Panc1 (cell line): ENCODE results near the gene HCST. TPM values are rescaled to one million over a fixed set of nuclear protein-coding genes. Genes with fewer than 3 reads are reported as not detected.

Experiments used
- ATAC-seq: fragments of 200-7000 bp; cut with Tn5 transposase; 2 replicates; pipeline ENCODE4 v1.9.1; 2020; ENCODE audit warnings: mild to moderate bottlenecking, moderate library complexity
- BruUV-seq: library from RNA; stranded (reverse); fragments of 400-500 nt; replicated peaks from 2 replicates; lab custom pipeline; 2021; lab: Mats Ljungman, UMichigan
- CTCF ChIA-PET: fragments of 300-600 bp; sonication (Branson Sonifier 250); formaldehyde crosslinking; loops from one replicate; lab custom pipeline; 2022; ENCODE audit warnings: antibody characterized with exemption; lab: Charles Lee
- POLR2A ChIA-PET: fragments of 300-600 bp; sonication (Branson Sonifier 250); formaldehyde crosslinking; loops from one replicate; lab custom pipeline; 2022; ENCODE audit warnings: antibody characterized with exemption; lab: Charles Lee
- DNase-seq: peaks from one replicate; pipeline ENCODE4 v3.0.0-alpha.2; 2010; ENCODE audit warnings: low read depth, low spot score
- H3K27ac ChIP-seq: 2 replicates; pipeline ENCODE4 v1.5.1; 2011; ENCODE audit warnings: mild to moderate bottlenecking, low read length, inconsistent platforms
- H3K27me3 ChIP-seq: fragments of 200-500 bp; sonication (Bioruptor generic); 2 replicates; pipeline ENCODE4 v1.6.0; 2014; ENCODE audit warnings: low read length, inconsistent platforms; ENCODE audit not compliant: control insufficient read depth, insufficient read depth
- H3K36me3 ChIP-seq: fragments of 200-500 bp; sonication (Bioruptor generic); 2 replicates; pipeline ENCODE4 v1.5.1; 2014; ENCODE audit warnings: inconsistent platforms, mild to moderate bottlenecking, low read length, moderate library complexity; ENCODE audit not compliant: control insufficient read depth, insufficient read depth
- H3K4me1 ChIP-seq: 2 replicates; pipeline ENCODE4 v1.5.1; 2011; ENCODE audit warnings: inconsistent platforms, mild to moderate bottlenecking, low read length, moderate library complexity; ENCODE audit not compliant: control insufficient read depth, insufficient read depth
- H3K4me3 ChIP-seq, 2 experiments: 2 replicates each; pipeline ENCODE4 v1.5.1; 2011 to 2012; ENCODE audit warnings: low read depth in 2 of 2, low read length in 2 of 2, mild to moderate bottlenecking in 2 of 2, inconsistent platforms in 1 of 2, moderate library complexity in 1 of 2
- H3K9me3 ChIP-seq: fragments of 200-500 bp; sonication (Bioruptor generic); 2 replicates; pipeline ENCODE4 v1.5.1; 2014; ENCODE audit warnings: low read depth, mild to moderate bottlenecking, inconsistent platforms, low read length, moderate library complexity; ENCODE audit not compliant: control insufficient read depth, insufficient read depth
- CTCF ChIP-seq: fragments of 450-650 bp; IDR thresholded peaks from 2 replicates; pipeline ENCODE4 v1.5.1; 2017; ENCODE audit warnings: mild to moderate bottlenecking
- POLR2AphosphoS5 ChIP-seq: IDR thresholded peaks from 2 replicates; pipeline ENCODE4 v1.6.1; 2012; ENCODE audit warnings: mild to moderate bottlenecking, low read depth, low read length, moderate library complexity
- REST ChIP-seq, 2 experiments: IDR thresholded peaks; 2 replicates each; pipeline ENCODE4 v1.6.1; 2011 to 2012; ENCODE audit warnings: low read depth in 2 of 2, control low read depth in 1 of 2, low read length in 1 of 2, mild to moderate bottlenecking in 1 of 2, moderate library complexity in 1 of 2; ENCODE audit not compliant: insufficient read depth in 1 of 2
- SIN3A ChIP-seq: IDR thresholded peaks from 2 replicates; pipeline ENCODE4 v1.6.1; 2012; ENCODE audit warnings: low read depth, mild to moderate bottlenecking, low read length, moderate library complexity, borderline replicate concordance; ENCODE audit not compliant: insufficient read depth
- TCF7L2 ChIP-seq: IDR thresholded peaks from 2 replicates; pipeline ENCODE4 v1.6.1; 2011; ENCODE audit warnings: mild to moderate bottlenecking, low read depth, low read length, inconsistent platforms
- in situ Hi-C: cut with HindIII; loops from 2 replicates; pipeline ENCODE4 v1.10.0; 2016; ENCODE audit warnings: low sequenced_read_pairs, low pct_unique_long_range_greater_than_20kb
- intact Hi-C: fragments of 100-400 bp; cut with micrococcal nuclease; formaldehyde crosslinking; loops from one replicate; pipeline ENCODE4 v1.10.0; 2022; ENCODE audit not compliant: unreplicated experiment
- total RNA-seq: library from RNA; stranded (reverse); gene quantifications from one replicate; pipeline ENCODE4 v1.2.1, GENCODE V29; 2021; ENCODE audit not compliant: unreplicated experiment

HCST gene
- total RNA-seq, 1 experiment from 2014 or later: 2.9 TPM

- ATAC-seq: 0 out of 2 replicates have a peak, but pooled peaks have one; percentile 49
- H3K4me3 ChIP-seq: no peak overlapping the region
- no peak overlapping the region for H3K27ac ChIP-seq
- ChIA-PET CTCF (no interaction called here), POLR2A (no interaction called here)
- intact Hi-C loops (no loop called here), in situ Hi-C loops (no loop called here)
- no peaks in the 10 kb centered on the region for H3K27me3 ChIP-seq
- H3K4me1 ChIP-seq: no peaks in the 10 kb centered on the region
- H3K9me3 ChIP-seq: no peaks in the 10 kb centered on the region
- no TSS peak for BruUV-seq
- TF ChIP-seq SIN3A (no peak), POLR2AphosphoS5 (no peak), TCF7L2 (no peak), CTCF (no peak), REST (IDR thresholded peaks at IDR 0.05; ENCODE audit: insufficient read depth in 1 of 2, low read depth in 2 of 2, low read length in 1 of 2) (no peak)
- DNase-seq: no peak
- H3K36me3 ChIP-seq: no peaks in the 10 kb centered on the region
Measured at GRCh38 chr19:35949131-35949530, 46.8 kb downstream of the HCST start.

Other genes starting within 250 kb of the HCST start
- gene UPK1A, start 236.0 kb upstream of the HCST start, total RNA-seq: 0.67 TPM
- not detected for gene ZBTB32, start 198.0 kb upstream of the HCST start, total RNA-seq
- 68.8 TPM for gene KMT2B, start 184.5 kb upstream of the HCST start, total RNA-seq
- 12.5 TPM for gene IGFLR1, start 160.1 kb upstream of the HCST start, total RNA-seq
- gene U2AF1L4, start 157.1 kb upstream of the HCST start, total RNA-seq: 29.8 TPM
- 169 TPM for gene PSENEN, start 156.9 kb upstream of the HCST start, total RNA-seq
- gene LIN37, start 154.0 kb upstream of the HCST start, total RNA-seq: 23.5 TPM
- 0.87 TPM for gene HSPB6, start 145.5 kb upstream of the HCST start, total RNA-seq
- gene PROSER3, start 144.4 kb upstream of the HCST start, total RNA-seq: 63.9 TPM
- 35.8 TPM for gene ARHGAP33, start 127.0 kb upstream of the HCST start, total RNA-seq
- not detected for gene PRODH2, start 89.7 kb upstream of the HCST start, total RNA-seq
- gene NPHS1, start 50.0 kb upstream of the HCST start, total RNA-seq: 0.67 TPM
- 5.0 TPM for gene KIRREL2, start 45.6 kb upstream of the HCST start, total RNA-seq
- 74.6 TPM for gene APLP1, start 34.0 kb upstream of the HCST start, total RNA-seq
- 20.5 TPM for gene NFKBID, start 2.0 kb upstream of the HCST start, total RNA-seq
- not detected for gene TYROBP, start 5.8 kb downstream of the HCST start, total RNA-seq
- 16.7 TPM for gene LRFN3, start 33.8 kb downstream of the HCST start, total RNA-seq
- gene SDHAF1, start 92.7 kb downstream of the HCST start, total RNA-seq: 19.0 TPM
- gene SYNE4, start 106.3 kb downstream of the HCST start, total RNA-seq: 1.1 TPM
- 44.8 TPM for gene ALKBH6, start 111.7 kb downstream of the HCST start, total RNA-seq
- gene CLIP3, start 130.3 kb downstream of the HCST start, total RNA-seq: 4.7 TPM
- 9.6 TPM for gene THAP8, start 151.8 kb downstream of the HCST start, total RNA-seq
- 51.4 TPM for gene WDR62, start 152.4 kb downstream of the HCST start, total RNA-seq
- gene OVOL3, start 208.6 kb downstream of the HCST start, total RNA-seq: 0.44 TPM
- gene POLR2I, start 212.3 kb downstream of the HCST start, total RNA-seq: 174 TPM
- 496 TPM for gene TBCB, start 212.9 kb downstream of the HCST start, total RNA-seq
- gene CAPNS1, start 237.5 kb downstream of the HCST start, total RNA-seq: 1,158 TPM
- 0.33 TPM for gene COX7A1, start 249.9 kb downstream of the HCST start, total RNA-seq